ENCODE measurements around the gene ERG.

The ERG gene

DNA sequence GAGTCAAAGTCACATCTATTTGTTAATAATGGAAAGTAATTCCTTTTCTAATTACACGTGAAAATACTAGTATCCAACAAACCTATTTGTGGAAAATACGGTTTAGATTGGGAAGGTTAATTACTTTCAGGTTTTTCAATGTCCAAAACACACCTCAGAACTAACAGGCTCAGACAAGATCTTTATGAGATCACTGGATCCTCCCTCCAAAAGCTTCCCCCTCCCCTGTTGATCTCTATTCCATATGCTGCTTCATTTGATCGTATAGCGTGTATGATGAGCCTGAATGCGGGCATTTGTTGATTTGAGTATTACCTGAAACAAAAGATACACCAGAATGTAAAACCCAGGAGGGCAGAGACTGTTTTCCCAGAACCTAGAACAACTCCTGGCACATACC is 26.5 kb downstream of the ERG start:
- Histone ChIP-seq H3K4me2 (ENCODE audit: low read length) (no peak overlapping the region), H3K36me3 (ENCODE audit: insufficient read depth, low read length) (no peaks in the 10 kb centered on the region), H3K9me3 (replicated peaks; ENCODE audit: low read length) (no peaks in the 10 kb centered on the region), H3K9ac (ENCODE audit: low read depth, low read length) (no peak overlapping the region), H3K27me3 (ENCODE audit: control insufficient read depth, insufficient read depth, low read length) (peaks cover 73% of the 10 kb centered on the region), H3K4me1 (ENCODE audit: control insufficient read depth, insufficient read depth, low read length) (no peaks in the 10 kb centered on the region), H3K4me3 (ENCODE audit: low read length) (no peak overlapping the region)

DNA sequence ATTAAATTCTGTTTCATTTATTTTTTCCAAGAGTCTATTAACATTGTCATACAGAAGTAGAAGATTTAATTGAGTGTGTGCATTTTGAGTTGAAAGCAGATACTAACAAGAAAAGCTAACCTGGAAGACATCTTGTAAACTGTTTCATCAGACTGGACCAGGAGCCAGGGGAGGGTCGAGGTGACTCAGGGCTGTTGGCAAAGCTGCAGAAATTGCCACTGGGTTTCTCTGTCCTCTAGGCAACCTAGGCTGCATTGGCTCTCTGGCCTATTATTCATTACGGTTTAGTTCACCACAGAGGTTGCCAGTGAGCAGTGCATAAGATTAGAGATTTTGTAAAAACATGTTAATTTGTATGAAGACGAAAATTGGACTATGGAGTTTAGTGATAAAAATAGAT is 27.5 kb downstream of the ERG start:
- no peak overlapping the region for H3K4me2 ChIP-seq (ENCODE audit: low read length)
- no peaks in the 10 kb centered on the region for H3K9me3 ChIP-seq (replicated peaks; ENCODE audit: low read length)
- no peak overlapping the region for H3K4me3 ChIP-seq (ENCODE audit: low read length)
- H3K27me3 ChIP-seq (ENCODE audit: control insufficient read depth, insufficient read depth, low read length): peaks cover 68% of the 10 kb centered on the region
- no peak overlapping the region for H3K9ac ChIP-seq (ENCODE audit: low read depth, low read length)
- H3K36me3 ChIP-seq (ENCODE audit: insufficient read depth, low read length): no peaks in the 10 kb centered on the region
- H3K4me1 ChIP-seq (ENCODE audit: control insufficient read depth, insufficient read depth, low read length): no peaks in the 10 kb centered on the region

DNA sequence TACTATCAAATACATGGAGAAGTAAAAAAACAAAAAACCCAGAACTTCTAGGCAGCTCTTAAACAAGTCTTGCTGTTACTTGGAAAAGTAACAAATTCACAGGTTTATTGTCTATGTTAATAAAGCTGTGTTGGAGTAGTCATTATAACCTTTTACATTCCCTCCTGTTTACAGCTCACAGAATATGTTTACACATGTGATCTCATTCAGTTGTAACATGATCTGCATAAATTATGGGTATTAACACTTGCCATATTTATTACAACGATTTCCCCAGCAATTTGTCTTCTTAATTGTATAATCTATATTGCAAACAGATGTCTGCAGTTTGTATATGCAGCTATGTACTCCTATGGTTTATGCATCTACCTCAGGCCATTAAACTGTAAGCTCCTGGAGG is 28.6 kb downstream of the ERG start:
- Histone ChIP-seq H3K4me3 (ENCODE audit: low read length) (no peak overlapping the region), H3K9ac (ENCODE audit: low read depth, low read length) (no peak overlapping the region), H3K36me3 (ENCODE audit: insufficient read depth, low read length) (no peaks in the 10 kb centered on the region), H3K4me1 (ENCODE audit: control insufficient read depth, insufficient read depth, low read length) (no peaks in the 10 kb centered on the region), H3K9me3 (replicated peaks; ENCODE audit: low read length) (no peaks in the 10 kb centered on the region), H3K27me3 (ENCODE audit: control insufficient read depth, insufficient read depth, low read length) (peaks cover 64% of the 10 kb centered on the region), H3K4me2 (ENCODE audit: low read length) (no peak overlapping the region)

DNA sequence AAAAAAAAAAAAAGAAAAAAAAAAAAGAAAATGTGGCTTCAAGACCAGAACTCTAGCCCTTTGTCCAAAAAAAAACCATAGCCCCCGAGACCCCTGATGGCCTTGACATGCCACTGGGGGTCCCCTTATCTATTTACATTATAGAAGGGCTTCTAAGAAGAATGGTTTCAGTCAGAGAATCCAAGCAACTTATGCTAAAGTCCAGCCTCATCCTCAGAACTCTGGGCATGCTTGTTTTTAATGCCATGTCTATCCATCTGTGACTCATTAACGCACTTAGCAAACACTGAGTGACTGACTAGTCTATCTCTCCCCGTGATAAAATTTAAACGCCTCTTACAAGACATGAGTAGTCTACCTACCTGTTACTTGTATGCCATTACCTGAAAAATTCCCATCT is 29.3 kb downstream of the ERG start:
- H3K4me1 ChIP-seq (ENCODE audit: control insufficient read depth, insufficient read depth, low read length): no peaks in the 10 kb centered on the region
- H3K36me3 ChIP-seq (ENCODE audit: insufficient read depth, low read length): no peaks in the 10 kb centered on the region
- H3K27me3 ChIP-seq (ENCODE audit: control insufficient read depth, insufficient read depth, low read length): peaks cover 60% of the 10 kb centered on the region
- H3K9me3 ChIP-seq (replicated peaks; ENCODE audit: low read length): no peaks in the 10 kb centered on the region
- no peak overlapping the region for H3K4me3 ChIP-seq (ENCODE audit: low read length)
- H3K4me2 ChIP-seq (ENCODE audit: low read length): no peak overlapping the region
- H3K9ac ChIP-seq (ENCODE audit: low read depth, low read length): no peak overlapping the region

DNA sequence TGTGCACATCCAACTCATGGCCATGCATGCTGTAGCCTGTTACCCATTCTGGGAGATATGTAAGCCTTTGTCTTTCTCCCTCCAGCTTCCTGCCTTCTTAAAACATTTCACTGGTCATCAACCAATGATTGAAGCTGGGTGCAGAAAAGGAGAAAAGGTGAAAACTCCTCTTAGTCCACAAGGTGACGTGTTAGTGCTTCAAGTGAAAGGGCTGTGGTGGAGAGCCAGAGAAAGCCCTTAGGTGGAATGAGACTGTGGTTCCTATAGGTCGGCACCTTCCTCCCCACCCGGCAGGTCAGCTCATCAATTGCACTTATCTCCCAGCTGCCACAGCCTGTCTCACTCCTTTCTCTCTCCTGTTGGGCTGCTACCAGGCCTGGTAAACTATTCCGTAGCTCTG is 30.4 kb downstream of the ERG start:
- no peak overlapping the region for H3K4me3 ChIP-seq (ENCODE audit: low read length)

DNA sequence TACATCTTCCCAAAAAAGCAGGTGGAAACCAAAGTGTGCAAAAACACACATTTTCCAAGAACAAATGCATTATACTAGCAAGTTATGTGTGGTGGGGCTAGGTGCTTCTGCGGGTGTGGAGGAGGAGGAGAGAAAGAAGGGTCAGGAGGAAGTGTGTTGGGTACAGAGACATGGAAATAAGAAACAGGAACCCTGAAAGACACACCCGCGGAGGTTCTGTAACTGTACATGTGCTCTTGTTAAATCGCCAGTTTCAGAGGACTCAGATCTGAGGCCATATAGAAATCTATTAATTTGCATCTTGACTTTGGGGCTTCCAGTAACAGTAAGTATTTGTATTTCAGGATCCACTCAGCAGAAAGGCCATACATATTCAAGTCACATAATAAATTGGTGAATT is 30.9 kb downstream of the ERG start:
- Histone ChIP-seq H3K4me3 (ENCODE audit: low read length) (no peak overlapping the region), H3K9ac (ENCODE audit: low read depth, low read length) (no peak overlapping the region), H3K9me3 (replicated peaks; ENCODE audit: low read length) (no peaks in the 10 kb centered on the region), H3K4me2 (ENCODE audit: low read length) (no peak overlapping the region), H3K4me1 (ENCODE audit: control insufficient read depth, insufficient read depth, low read length) (no peaks in the 10 kb centered on the region), H3K27me3 (ENCODE audit: control insufficient read depth, insufficient read depth, low read length) (peaks cover 60% of the 10 kb centered on the region), H3K36me3 (ENCODE audit: insufficient read depth, low read length) (no peaks in the 10 kb centered on the region)

More for the DNA sequence above, 30.4 kb downstream of the ERG start:
- H3K9me3 ChIP-seq (replicated peaks; ENCODE audit: low read length): no peaks in the 10 kb centered on the region
- no peak overlapping the region for H3K9ac ChIP-seq (ENCODE audit: low read depth, low read length)
- peaks cover 66% of the 10 kb centered on the region for H3K27me3 ChIP-seq (ENCODE audit: control insufficient read depth, insufficient read depth, low read length)
- no peaks in the 10 kb centered on the region for H3K36me3 ChIP-seq (ENCODE audit: insufficient read depth, low read length)
- no peak overlapping the region for H3K4me2 ChIP-seq (ENCODE audit: low read length)
- no peaks in the 10 kb centered on the region for H3K4me1 ChIP-seq (ENCODE audit: control insufficient read depth, insufficient read depth, low read length)

DNA sequence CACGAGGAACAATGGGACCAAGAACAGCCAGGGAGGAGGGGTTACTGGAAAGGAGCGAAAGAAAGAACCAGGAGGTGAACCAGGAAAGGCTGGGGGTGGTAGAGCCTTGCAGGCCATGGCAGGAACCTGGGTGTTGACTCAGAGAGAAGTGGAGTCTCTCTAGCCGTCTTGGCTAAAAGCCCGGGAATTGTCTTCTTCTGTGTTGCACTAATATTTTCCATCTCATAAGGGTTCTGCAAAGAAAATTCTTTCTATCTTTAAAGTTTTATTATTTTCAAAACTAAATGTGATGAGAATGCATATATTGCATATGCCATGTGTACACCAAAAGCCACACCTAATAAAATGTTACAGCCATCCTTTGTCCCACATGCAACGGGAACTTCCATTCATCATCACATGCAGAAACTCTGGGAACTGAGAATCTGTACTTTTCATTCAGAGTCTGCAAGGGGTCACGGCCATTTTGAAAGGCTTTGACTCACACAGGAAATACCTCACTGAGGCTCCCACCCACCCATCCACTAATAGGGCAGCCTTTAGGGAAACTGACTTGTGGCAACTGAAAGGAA is 38.0 kb downstream of the ERG start:
- no peaks in the 10 kb centered on the region for H3K9me3 ChIP-seq (replicated peaks; ENCODE audit: low read length)
- no peaks in the 10 kb centered on the region for H3K36me3 ChIP-seq (ENCODE audit: insufficient read depth, low read length)
- no peak overlapping the region for H3K9ac ChIP-seq (ENCODE audit: low read depth, low read length)
- H3K4me1 ChIP-seq (ENCODE audit: control insufficient read depth, insufficient read depth, low read length): no peaks in the 10 kb centered on the region
- H3K4me2 ChIP-seq (ENCODE audit: low read length): no peak overlapping the region
- no peak overlapping the region for H3K4me3 ChIP-seq (ENCODE audit: low read length)
- H3K27me3 ChIP-seq (ENCODE audit: control insufficient read depth, insufficient read depth, low read length): peaks cover 19% of the 10 kb centered on the region

DNA sequence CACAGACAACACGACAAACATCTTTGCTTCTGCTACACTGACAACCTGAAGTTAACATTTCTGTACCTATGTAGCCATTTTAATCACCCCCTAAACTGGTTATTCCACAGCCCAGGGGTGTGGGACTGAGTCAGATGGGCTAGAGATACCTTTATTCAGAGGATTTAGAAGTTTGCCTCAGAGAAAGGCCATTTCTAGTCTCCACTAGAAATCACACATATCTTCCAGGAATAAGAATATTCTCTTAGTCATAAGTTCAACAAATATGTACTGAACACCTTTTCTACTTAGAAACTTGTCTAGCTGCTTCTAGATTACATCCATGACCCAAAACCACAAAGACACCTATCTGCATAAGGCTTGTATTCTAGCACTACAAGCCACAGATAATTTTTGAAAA is 38.8 kb downstream of the ERG start:
- Histone ChIP-seq H3K36me3 (ENCODE audit: insufficient read depth, low read length) (no peaks in the 10 kb centered on the region), H3K4me2 (ENCODE audit: low read length) (no peak overlapping the region), H3K9me3 (replicated peaks; ENCODE audit: low read length) (no peaks in the 10 kb centered on the region), H3K27me3 (ENCODE audit: control insufficient read depth, insufficient read depth, low read length) (peaks cover 24% of the 10 kb centered on the region), H3K4me1 (ENCODE audit: control insufficient read depth, insufficient read depth, low read length) (no peaks in the 10 kb centered on the region), H3K9ac (ENCODE audit: low read depth, low read length) (no peak overlapping the region), H3K4me3 (ENCODE audit: low read length) (no peak overlapping the region)

DNA sequence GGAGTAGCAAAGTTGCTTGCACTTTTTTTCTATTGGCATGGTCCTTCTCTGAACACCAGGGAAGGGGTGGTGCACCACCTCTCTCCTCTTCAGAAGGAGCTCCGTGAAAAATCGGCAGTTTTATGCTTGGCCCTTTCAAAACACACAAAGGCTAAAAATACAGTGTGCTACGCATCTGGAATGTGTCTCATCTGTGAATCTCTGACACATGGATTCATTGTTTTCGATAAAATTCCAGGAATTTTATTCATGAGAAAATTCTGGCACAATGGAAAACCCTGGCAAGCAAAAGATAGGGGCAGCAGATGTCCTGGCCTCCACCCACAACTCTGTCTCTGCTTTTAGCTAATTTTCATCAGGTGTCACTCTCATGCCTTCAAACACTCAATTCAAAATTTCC is 42.9 kb downstream of the ERG start:
- no peak overlapping the region for H3K9ac ChIP-seq (ENCODE audit: low read depth, low read length)
- H3K4me2 ChIP-seq (ENCODE audit: low read length): no peak overlapping the region
- H3K4me1 ChIP-seq (ENCODE audit: control insufficient read depth, insufficient read depth, low read length): no peaks in the 10 kb centered on the region
- H3K27me3 ChIP-seq (ENCODE audit: control insufficient read depth, insufficient read depth, low read length): peaks cover 45% of the 10 kb centered on the region
- H3K36me3 ChIP-seq (ENCODE audit: insufficient read depth, low read length): no peaks in the 10 kb centered on the region
- no peak overlapping the region for H3K4me3 ChIP-seq (ENCODE audit: low read length)
- no peaks in the 10 kb centered on the region for H3K9me3 ChIP-seq (replicated peaks; ENCODE audit: low read length)

DNA sequence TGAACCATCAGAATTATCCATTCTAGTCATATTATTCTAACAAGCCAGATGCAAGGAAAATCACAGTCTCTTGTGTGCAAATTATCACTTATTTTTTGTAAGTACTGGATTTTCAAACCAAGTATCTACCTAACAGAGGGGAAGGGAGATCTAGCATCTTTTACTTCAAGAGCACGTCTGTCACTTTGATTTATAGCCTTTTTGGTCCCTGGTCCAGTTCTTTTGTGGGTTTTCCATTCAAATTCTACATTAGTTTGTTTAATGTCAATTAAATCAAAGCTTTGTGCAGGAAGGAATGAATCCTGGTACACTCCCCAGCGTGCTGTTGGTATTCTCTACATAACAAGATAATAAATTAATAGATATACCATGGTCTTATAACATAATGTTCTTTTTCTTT is 43.6 kb downstream of the ERG start:
- H3K4me3 ChIP-seq (ENCODE audit: low read length): no peak overlapping the region
- no peaks in the 10 kb centered on the region for H3K4me1 ChIP-seq (ENCODE audit: control insufficient read depth, insufficient read depth, low read length)
- peaks cover 46% of the 10 kb centered on the region for H3K27me3 ChIP-seq (ENCODE audit: control insufficient read depth, insufficient read depth, low read length)
- no peaks in the 10 kb centered on the region for H3K36me3 ChIP-seq (ENCODE audit: insufficient read depth, low read length)
- no peak overlapping the region for H3K9ac ChIP-seq (ENCODE audit: low read depth, low read length)
- no peak overlapping the region for H3K4me2 ChIP-seq (ENCODE audit: low read length)
- H3K9me3 ChIP-seq (replicated peaks; ENCODE audit: low read length): no peaks in the 10 kb centered on the region

DNA sequence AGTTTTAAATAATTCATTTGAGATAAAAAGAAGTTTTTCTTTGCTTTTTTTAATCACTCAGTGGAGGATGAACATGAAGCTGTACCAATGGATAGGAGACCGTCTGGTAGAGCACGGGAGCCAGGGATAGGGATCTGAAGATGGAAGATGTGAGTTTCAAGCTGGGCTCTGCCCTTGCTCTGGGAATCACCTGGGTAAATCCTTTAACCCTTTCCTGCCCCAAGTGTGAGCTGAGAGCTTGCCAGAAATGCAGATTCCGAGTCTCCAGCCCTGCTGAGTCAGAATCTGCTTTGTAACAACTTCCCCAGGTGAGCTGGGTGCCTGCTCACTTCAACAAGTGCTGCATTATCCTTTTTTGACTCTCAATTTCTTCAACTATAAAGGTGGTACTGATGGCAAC is 44.1 kb downstream of the ERG start:
- H3K27me3 ChIP-seq (ENCODE audit: control insufficient read depth, insufficient read depth, low read length): peaks cover 48% of the 10 kb centered on the region

DNA sequence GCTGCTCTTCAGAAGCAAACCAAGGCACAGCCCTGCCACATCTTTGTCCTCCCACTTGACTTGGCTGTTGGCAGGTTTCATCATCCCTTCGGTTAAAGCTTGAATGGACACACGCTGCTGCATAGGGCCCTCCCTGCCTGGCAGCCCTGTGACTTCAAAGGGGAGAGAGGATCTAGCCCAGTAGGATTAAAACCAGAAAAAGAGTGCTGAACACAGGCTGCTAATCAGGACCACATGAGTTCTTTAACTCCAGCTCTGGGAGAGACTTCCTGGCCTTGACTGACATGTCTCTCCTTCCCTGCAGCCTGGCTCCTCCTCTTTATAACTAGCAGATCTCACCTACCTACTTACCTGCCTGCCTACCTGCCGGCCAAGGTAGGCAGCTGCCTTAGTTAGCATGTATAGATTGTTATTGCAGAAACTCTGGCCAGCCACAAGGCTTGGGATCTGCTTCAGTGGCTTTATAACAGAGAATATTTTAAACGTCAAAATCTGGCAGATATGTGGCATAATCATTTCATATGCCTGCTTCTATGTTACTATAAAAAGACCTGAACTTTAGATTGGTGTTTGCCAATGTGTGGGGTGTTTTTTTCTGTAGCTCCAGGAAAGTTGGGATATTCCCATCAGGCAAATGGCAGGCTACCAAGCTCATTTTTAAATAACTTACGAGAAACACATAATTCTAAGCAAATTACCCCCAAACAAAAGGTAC is 49.4 kb downstream of the ERG start:
- Histone ChIP-seq H3K4me1 (ENCODE audit: control insufficient read depth, insufficient read depth, low read length) (no peaks in the 10 kb centered on the region), H3K4me2 (ENCODE audit: low read length) (no peak overlapping the region), H3K27me3 (ENCODE audit: control insufficient read depth, insufficient read depth, low read length) (peaks cover 75% of the 10 kb centered on the region), H3K9ac (ENCODE audit: low read depth, low read length) (no peak overlapping the region), H3K9me3 (replicated peaks; ENCODE audit: low read length) (no peaks in the 10 kb centered on the region), H3K36me3 (ENCODE audit: insufficient read depth, low read length) (no peaks in the 10 kb centered on the region), H3K4me3 (ENCODE audit: low read length) (no peak overlapping the region)

More for the DNA sequence above, 44.1 kb downstream of the ERG start:
- Histone ChIP-seq H3K9ac (ENCODE audit: low read depth, low read length) (no peak overlapping the region), H3K4me2 (ENCODE audit: low read length) (no peak overlapping the region), H3K36me3 (ENCODE audit: insufficient read depth, low read length) (no peaks in the 10 kb centered on the region), H3K4me1 (ENCODE audit: control insufficient read depth, insufficient read depth, low read length) (no peaks in the 10 kb centered on the region), H3K9me3 (replicated peaks; ENCODE audit: low read length) (no peaks in the 10 kb centered on the region), H3K4me3 (ENCODE audit: low read length) (no peak overlapping the region)
